Activated naive CD4-positive, alpha-beta T cell treated with anti-CD3 and anti-CD28 coated beads, Interleukin-2, amount 50 U/mL, for 16 hours (primary cell): ENCODE measurements around the gene NUDT4.

Experiments
- DNase-seq: peaks from one replicate; pipeline ENCODE4 v3.0.0-alpha.2; 2020

The NUDT4 gene

DNA sequence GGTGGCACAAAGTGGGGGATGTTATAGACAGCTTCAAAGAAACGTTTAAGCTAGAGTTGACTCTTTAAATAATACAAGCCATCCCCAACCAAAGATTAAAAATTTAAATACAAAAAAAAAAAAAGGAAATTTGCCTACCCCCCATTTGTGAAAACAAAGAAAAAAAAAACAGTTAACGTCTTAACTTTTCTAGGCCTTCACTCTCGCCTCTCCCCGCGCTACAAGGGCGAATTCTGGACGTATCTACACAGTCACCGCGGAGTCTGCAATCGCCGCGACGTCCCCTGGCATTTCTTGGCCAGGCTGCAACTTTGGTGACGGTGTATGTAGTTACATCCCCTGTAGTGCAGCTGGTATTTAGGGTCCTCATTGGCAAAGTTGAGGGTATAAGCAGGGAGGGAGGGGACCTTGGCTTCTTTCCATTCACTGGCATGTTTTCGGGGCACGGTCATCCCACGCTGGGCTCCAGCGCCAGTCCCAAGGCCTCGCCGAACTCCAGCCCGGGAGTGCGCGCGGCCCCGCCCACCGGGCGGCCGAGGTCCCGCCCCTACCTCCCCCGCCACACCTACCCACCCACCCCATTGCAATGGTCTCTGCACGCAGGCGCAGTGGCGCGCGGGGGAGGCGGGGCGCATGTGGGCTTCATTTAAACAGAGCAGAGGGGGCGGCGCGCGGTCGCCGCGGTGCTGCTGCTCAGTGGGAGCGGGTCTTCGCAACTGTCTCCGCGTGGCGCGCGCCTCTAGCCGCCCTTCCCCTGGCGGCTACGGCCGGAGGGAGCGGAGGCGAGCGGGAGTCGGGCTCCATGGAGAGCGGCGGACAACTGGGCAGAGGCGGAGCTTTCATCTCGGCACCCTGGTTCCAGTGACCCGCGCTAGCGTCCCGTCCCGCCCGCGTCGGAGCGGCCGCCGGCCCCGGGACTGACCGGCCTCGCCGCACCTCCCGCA lies at the start of gene NUDT4:
TSS of gene NUDT4 (plus strand) at position 674 of the 944 bp plus-strand sequence. CDS start 398 bp downstream, outside the sequence.
- peak; percentile 98 for DNase-seq

- DNase-seq, result no peak
Measured at GRCh38 chr12:93333054-93333453, 44.7 kb upstream of the NUDT4 start.

DNA sequence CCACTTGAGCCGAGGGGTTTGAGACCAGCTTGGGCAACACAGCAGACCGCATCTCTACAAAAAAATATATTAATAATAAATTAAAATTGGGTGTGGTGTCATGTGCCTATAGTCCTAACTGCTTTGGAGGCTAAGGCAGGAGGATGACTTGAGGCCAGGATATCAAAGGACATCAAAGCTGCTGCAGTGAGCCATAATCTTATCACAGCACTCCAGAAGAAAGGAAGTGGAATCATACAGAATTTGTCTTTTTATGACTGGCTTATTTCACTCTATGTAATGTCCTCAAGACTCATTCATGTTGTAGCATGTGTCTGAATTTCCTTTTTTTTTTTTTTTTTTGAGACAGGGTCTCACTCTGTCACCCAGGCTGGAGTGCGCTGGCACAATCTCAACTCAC lies 43.9 kb upstream of the NUDT4 start:
- no peak for DNase-seq

- DNase-seq, result no peak
Measured at GRCh38 chr12:93335603-93336162, 42.0 kb upstream of the NUDT4 start.

DNA sequence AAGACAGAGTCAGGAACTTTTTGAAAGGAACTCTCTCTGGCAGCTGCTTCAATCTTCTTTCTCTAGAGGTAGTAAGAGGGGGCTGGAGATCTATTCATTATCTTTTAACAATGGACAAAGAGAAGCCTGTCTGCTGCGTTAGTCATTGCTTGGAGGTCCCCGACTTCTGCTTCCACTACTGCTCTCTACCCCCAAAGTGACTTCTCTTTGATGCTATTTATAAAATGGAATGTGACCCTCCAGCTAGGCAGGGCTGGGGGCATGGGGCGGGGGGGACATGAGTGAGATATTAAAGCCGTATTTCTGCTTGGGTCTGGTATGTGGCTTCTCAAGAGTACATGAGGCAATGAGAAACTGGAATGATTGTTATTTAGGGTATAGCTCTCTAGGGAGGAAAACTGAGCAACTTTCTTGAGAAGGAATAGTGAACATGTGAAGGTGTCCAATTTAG lies 41.4 kb upstream of the NUDT4 start:
- no peak for DNase-seq

- no peak for DNase-seq
Measured at GRCh38 chr12:93338598-93338997, 39.1 kb upstream of the NUDT4 start.

DNA sequence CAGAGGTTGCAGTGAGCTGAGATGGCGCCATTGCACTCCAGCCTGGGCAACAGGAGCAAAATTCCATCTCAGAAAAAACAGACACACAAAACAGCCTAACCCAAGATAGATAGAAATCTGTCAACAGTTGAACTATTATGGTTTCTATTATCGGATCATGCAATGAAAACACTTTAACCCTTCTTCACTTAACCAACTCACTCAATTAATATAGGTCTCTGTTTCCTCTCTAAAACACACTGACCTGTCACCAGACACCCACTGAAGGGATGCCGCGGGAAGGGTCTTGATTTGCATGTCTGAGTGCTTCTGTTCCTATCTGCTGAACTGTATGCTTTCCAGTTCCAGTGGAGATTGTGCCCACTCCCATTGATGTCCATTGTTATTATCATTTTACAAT lies 38.0 kb upstream of the NUDT4 start:
- DNase-seq, result no peak

GRCh38 chr12:93341409-93342049 lies 36.2 kb upstream of the NUDT4 start:
- no peak for DNase-seq

DNA sequence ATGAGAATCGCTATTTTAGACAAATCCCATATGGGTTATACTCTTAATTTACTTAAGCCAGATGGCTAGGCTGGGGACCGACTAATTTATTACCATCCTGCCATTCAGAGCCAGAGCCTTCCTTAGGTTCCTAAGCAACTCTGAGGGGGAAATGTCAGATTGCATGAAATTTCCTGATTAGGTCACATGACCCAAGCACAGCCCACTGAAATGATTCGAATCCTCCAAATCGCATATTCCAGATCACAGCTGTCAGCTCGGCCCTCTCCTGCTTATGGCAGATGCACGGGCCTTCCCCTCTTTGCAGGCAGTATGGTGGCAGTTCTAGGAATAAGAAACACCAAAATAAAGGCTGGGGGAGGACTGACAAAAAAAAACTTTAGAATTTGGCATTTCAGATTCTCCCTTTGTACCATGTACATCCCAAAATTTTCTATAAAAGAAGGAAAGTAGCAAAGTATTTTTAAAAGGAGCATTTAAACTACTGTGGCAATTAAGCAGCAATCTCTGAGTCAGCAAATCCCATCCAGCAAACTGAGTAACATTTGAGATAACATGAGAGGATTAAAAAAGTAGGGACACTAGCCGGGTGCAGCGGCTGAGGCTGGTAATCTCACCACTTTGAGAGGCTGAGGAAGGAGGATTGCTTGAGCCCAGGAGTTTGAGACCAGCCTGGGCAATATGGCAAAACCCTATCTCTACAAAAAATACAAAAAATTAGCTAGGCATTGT lies 30.5 kb upstream of the NUDT4 start:
- DNase-seq, result no peak

- no peak for DNase-seq
Measured at GRCh38 chr12:93348575-93349435, 28.9 kb upstream of the NUDT4 start.

DNA sequence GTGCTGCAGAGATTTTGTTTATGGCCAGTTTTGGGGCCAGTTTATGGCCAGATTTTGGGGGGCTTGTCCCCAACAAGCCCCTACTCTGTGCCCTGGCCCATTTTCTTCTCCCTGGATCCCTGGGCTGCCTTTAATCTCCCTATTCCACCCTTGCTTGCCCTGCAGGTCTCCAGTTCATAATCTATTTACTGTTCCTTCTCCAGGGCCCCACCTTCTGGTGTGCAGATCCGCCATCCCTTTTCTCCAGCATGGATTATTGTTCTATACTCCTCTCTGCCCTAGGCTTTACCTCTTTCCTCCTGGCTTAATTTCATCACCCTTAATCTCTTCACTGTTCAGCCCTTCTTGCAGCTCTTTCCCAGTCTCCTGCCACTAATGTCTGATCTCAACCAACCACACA lies 26.0 kb upstream of the NUDT4 start:
- DNase-seq, result no peak

- no peak for DNase-seq
Measured at GRCh38 chr12:93352321-93352720, 25.4 kb upstream of the NUDT4 start.

DNA sequence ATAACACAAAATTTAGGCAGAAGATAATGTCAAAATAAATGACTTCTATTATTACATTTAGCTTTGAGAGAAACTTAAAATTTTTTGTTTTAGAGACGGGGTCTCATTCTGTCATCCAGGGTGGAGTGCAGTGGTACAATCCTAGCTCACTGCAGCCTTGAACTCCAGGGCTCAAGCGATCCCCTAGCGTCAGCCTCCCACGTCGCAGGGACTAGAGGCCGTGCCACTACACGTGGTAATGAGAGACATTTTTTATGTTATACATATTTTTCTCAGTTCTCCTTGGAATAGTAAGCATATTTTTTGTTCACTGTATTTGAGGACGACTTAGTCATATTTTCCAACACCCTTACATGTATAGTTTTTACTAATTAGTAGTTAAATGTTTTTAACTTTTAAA lies 21.5 kb upstream of the NUDT4 start:
- no peak for DNase-seq

DNA sequence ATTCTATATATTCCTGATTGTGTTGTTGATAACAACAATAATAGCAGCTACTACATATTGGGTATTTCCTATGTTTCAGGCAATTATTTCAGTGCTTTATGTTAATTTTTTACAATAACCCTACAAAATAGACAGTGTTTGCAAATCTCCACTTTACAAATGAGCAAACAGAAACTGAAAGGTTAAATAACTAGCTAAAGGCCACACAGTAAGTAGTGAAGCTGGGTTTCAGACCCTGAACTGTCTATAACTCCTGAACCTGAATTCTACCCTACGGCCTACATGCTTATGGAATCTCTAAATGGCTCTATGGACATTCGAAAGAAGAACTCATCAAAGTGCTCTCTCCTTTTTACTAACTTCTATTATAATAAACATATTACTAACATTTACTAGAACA lies 19.7 kb upstream of the NUDT4 start:
- no peak for DNase-seq

GRCh38 chr12:93358821-93359220 lies 18.9 kb upstream of the NUDT4 start:
- DNase-seq, result no peak

- no peak for DNase-seq
Measured at GRCh38 chr12:93360688-93361087, 17.0 kb upstream of the NUDT4 start.

DNA sequence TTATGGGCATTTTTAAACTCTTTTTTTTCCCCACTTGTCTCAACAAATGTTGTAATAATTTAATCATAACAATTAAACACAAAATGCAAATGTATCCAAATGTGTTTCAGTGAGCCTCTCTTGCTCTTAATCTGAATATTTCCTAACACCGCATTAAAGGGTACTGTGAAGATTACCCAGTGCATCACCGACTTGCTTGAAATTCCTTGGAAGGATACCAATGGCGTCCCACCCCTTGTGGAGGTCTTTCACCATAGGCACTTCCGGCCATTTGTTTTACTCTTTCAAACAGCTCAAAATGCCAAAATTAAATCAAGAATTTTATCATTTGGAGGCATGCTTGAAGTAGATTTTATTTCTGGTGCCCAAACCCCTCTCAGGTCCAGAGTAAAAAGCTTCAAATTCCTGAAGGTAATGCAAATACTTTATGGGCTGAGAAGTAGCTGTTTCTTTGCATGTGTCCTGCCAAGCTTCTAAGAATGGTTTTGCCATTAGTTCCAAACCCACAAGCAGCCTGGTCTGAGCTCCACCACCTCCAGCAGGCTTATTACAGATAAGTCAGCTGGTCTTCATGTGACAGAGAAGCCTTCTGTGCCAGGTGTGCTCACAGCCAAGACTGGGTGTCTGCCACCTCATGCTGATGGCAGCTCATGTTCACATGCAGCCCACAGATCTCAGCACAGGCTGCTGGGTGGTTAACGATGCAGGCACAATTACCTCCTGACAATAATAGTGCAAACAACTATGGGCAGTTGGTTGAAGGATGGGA lies 16.4 kb upstream of the NUDT4 start:
- DNase-seq, result no peak

DNA sequence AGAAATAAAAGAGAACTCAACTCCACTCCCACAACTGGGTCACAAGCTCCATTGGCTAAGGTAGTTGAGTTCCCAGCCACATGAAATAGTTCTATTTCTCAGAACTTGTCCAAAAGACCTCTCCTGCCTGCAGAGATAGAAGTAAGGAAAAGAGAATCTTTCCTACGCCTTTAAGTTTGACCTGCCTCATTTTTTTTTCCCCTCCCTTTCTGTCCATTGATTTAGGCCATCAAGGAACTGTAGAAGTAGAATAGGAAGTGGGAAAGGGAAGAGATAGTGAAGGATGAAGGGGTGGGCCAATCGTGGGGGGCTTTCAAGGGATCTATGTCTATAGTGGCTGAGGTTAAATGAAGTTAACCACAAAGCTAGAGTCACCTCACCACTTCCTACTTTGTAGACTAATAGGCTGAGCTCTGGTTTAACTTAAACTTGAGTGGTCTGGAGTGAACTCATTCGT lies 13.9 kb upstream of the NUDT4 start:
- DNase-seq, result no peak

- no peak for DNase-seq
Measured at GRCh38 chr12:93365616-93366405, 11.9 kb upstream of the NUDT4 start.

- DNase-seq, result no peak
Measured at GRCh38 chr12:93366422-93366821, 11.3 kb upstream of the NUDT4 start.
